ENCODE results near the gene MS4A13. TPM values are rescaled to one million over a fixed set of nuclear protein-coding genes. Genes with fewer than 3 reads are reported as not detected.

The MS4A13 gene
- total and polyA plus RNA-seq, 2 of the 8 experiments (the other 6 are each of a cell fraction or from before 2014, with no cell fraction given), result not detected

GRCh38 chr11:60485987-60486386 is 29.2 kb upstream of the MS4A13 start (continued):
- TF ChIP-seq SRF (IDR thresholded peaks at IDR 0.05; ENCODE audit: low read depth, low read length), result no peak
- TF ChIP-seq TCF12 (IDR thresholded peaks at IDR 0.05; ENCODE audit: low read depth, low read length), result no peak
- TF ChIP-seq SAP30 (IDR thresholded peaks at IDR 0.05; ENCODE audit: insufficient read depth, insufficient replicate concordance, low read length), result no peak
- no peak for TF ChIP-seq SIX5 (IDR thresholded peaks at IDR 0.05; ENCODE audit: low read depth, low read length)
- TF ChIP-seq KDM4A (IDR thresholded peaks at IDR 0.05; ENCODE audit: low read depth, low read length, severe bottlenecking), result no peak
- no peak for TF ChIP-seq TEAD4 (IDR thresholded peaks at IDR 0.05; ENCODE audit: low read depth, low read length)
- no peak for TF ChIP-seq ASH2L (IDR thresholded peaks at IDR 0.05; ENCODE audit: low read length)
- no peak for TF ChIP-seq RXRA (IDR thresholded peaks at IDR 0.05; ENCODE audit: insufficient read depth, low read depth, low read length)
- 0 out of 2 replicates have a peak, but pooled peaks have one; percentile 14 for TF ChIP-seq CREB1 (IDR thresholded peaks at IDR 0.05)
- peak; percentile 67 to 77 for TF ChIP-seq RAD21 (IDR thresholded peaks at IDR 0.05 in 1 of 2, conservative IDR thresholded peaks at IDR 0.05 in 1 of 2; ENCODE audit: low read depth in 2 of 2, low read length in 2 of 2)
- TF ChIP-seq SP4 (IDR thresholded peaks at IDR 0.05; ENCODE audit: low read length), result no peak
- TF ChIP-seq CTBP2 (IDR thresholded peaks at IDR 0.05; ENCODE audit: borderline replicate concordance, insufficient read depth, insufficient read length, low read length), result no peak

Data from H1 (cell line).